Heart left ventricle (tissue), 13 donors: ENCODE data around the gene SLC12A4.

Source experiments
- POLR2A ChIP-seq, 2 donors: fragments of 450-650 bp; IDR thresholded peaks; one replicate each; pipeline ENCODE4 v1.6.1; 2017; ENCODE audit warnings: antibody characterized with exemption in 2 of 2, mild to moderate bottlenecking in 2 of 2, moderate library complexity in 2 of 2
- TF ChIP-seq, protein P1 (sequence below), 12 donors: fragments of 200-600 bp; sonication (generic) in 4 of 12; IDR thresholded peaks; one replicate each; pipeline versions ENCODE4 v1.5.0 to v1.8.0; 2018 to 2022; ENCODE audit warnings: antibody characterized with exemption in 12 of 12, mild to moderate bottlenecking in 5 of 12
- donor health status: ischemic (EF 13 %, LVEDD 7.1; RV severe dilation, severe dysfunction).
- donor health status: DM: no; HTN: yes; CAD: no.
- donor health status: DM: no; HTN: no; CAD: no.
- donor health status: ischemic (EF 25% LVEDD 6.9; RV normal size, moderate dysfunction).
- donor health status: ischemic (EF 25% LVEDD 5.7; RV mildly dilated, moderate dysfunction).
- donor health status: ischemic (EF 35%, LVEDD 5.7; RV mildly dilated, moderate dysfunction).
- donor health status: nonischemic (EF 11% LVEDD 7.7; RV severe dilation, severe dysfunction).
- donor health status: DM: yes; HTN: yes; CAD: no.
- donor health status: PGD.
- donor health status: ischemic (EF 29% LVEDD 5.4; RV normal size, mild dysfunction).
- donor health status: nonischemic (EF 23%, LVEDD 6.1; RV moderate dilation, normal function).

DNA sequence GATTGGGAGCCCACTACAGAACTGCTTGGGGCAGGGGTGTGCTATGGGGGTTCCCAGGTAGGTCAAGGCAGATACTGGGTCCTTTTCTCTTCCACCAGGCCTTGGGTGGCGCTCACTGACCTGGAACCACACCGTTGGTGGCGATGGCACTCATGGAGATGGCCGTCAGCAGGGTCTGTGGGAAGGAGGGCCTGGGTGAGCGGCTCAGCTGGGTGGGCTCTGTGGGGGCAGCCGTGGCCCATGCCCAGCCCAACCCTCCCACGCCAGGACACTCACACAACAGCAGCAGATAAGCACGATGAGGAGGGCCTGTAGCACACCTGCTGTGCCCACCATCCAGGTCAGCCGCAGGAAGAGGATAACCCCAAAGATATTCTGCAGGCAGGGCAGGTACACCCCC lies 10.8 kb downstream of the SLC12A4 start:
- TF ChIP-seq, protein P1, sequence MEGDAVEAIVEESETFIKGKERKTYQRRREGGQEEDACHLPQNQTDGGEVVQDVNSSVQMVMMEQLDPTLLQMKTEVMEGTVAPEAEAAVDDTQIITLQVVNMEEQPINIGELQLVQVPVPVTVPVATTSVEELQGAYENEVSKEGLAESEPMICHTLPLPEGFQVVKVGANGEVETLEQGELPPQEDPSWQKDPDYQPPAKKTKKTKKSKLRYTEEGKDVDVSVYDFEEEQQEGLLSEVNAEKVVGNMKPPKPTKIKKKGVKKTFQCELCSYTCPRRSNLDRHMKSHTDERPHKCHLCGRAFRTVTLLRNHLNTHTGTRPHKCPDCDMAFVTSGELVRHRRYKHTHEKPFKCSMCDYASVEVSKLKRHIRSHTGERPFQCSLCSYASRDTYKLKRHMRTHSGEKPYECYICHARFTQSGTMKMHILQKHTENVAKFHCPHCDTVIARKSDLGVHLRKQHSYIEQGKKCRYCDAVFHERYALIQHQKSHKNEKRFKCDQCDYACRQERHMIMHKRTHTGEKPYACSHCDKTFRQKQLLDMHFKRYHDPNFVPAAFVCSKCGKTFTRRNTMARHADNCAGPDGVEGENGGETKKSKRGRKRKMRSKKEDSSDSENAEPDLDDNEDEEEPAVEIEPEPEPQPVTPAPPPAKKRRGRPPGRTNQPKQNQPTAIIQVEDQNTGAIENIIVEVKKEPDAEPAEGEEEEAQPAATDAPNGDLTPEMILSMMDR (IDR thresholded peaks at IDR 0.05): no peak
- no peak for TF ChIP-seq POLR2A (IDR thresholded peaks at IDR 0.05)
